Anterior cingulate cortex (tissue), 58 donors: ENCODE measurements around the gene DCC.

Source experiments
- DNase-seq, 58 donors: peaks; one replicate each; lab custom pipeline; 2025; lab: John Stamatoyannopoulos, UW

Gene DCC

GRCh38 chr18:52991246-52991645 lies 651.2 kb downstream of the DCC start:
- no peak for DNase-seq

GRCh38 chr18:52992041-52992440 lies 652.0 kb downstream of the DCC start:
- no peak for DNase-seq

GRCh38 chr18:52995875-52996274 lies 655.9 kb downstream of the DCC start:
- no peak for DNase-seq

GRCh38 chr18:52999633-53000032 lies 659.6 kb downstream of the DCC start:
- no peak for DNase-seq

- DNase-seq: no peak
Measured at GRCh38 chr18:53004798-53005197, 664.8 kb downstream of the DCC start.

- DNase-seq: no peak
Measured at GRCh38 chr18:53018791-53019190, 678.8 kb downstream of the DCC start.

- DNase-seq: no peak
Measured at GRCh38 chr18:53025247-53025646, 685.2 kb downstream of the DCC start.

- DNase-seq: no peak
Measured at GRCh38 chr18:53028565-53028964, 688.6 kb downstream of the DCC start.

- DNase-seq: no peak
Measured at GRCh38 chr18:53033128-53033527, 693.1 kb downstream of the DCC start.

GRCh38 chr18:53038608-53039007 lies 698.6 kb downstream of the DCC start:
- no peak for DNase-seq

GRCh38 chr18:53040286-53040685 lies 700.3 kb downstream of the DCC start:
- DNase-seq: no peak

GRCh38 chr18:53056064-53056463 lies 716.1 kb downstream of the DCC start:
- DNase-seq: no peak

- no peak for DNase-seq
Measured at GRCh38 chr18:53070788-53071187, 730.8 kb downstream of the DCC start.

- no peak for DNase-seq
Measured at GRCh38 chr18:53080687-53081086, 740.7 kb downstream of the DCC start.

GRCh38 chr18:53093636-53094035 lies 753.6 kb downstream of the DCC start:
- DNase-seq: no peak

GRCh38 chr18:53101536-53102105 lies 761.6 kb downstream of the DCC start:
- DNase-seq: no peak

GRCh38 chr18:53114441-53114840 lies 774.4 kb downstream of the DCC start:
- DNase-seq: no peak

- DNase-seq: no peak
Measured at GRCh38 chr18:53115876-53116585, 776.0 kb downstream of the DCC start.

GRCh38 chr18:53117851-53118250 lies 777.9 kb downstream of the DCC start:
- DNase-seq: no peak

- DNase-seq: no peak
Measured at GRCh38 chr18:53126210-53126609, 786.2 kb downstream of the DCC start.

GRCh38 chr18:53131001-53131400 lies 791.0 kb downstream of the DCC start:
- no peak for DNase-seq

- no peak for DNase-seq
Measured at GRCh38 chr18:53134711-53135110, 794.7 kb downstream of the DCC start.

GRCh38 chr18:53135654-53136053 lies 795.7 kb downstream of the DCC start:
- no peak for DNase-seq
